Measurements from ENCODE around the gene CACNA1C. TPM values are rescaled to one million over a fixed set of nuclear protein-coding genes. Genes with fewer than 3 reads are reported as not detected.
"Not testable (repeated sequence)": the region's sequence is repeated elsewhere in the genome, so short reads cannot be mapped to it uniquely, and the experiment has no call there.

CACNA1C gene
- total RNA-seq, 1 experiment from 2014 or later: 0.57 TPM

DNA sequence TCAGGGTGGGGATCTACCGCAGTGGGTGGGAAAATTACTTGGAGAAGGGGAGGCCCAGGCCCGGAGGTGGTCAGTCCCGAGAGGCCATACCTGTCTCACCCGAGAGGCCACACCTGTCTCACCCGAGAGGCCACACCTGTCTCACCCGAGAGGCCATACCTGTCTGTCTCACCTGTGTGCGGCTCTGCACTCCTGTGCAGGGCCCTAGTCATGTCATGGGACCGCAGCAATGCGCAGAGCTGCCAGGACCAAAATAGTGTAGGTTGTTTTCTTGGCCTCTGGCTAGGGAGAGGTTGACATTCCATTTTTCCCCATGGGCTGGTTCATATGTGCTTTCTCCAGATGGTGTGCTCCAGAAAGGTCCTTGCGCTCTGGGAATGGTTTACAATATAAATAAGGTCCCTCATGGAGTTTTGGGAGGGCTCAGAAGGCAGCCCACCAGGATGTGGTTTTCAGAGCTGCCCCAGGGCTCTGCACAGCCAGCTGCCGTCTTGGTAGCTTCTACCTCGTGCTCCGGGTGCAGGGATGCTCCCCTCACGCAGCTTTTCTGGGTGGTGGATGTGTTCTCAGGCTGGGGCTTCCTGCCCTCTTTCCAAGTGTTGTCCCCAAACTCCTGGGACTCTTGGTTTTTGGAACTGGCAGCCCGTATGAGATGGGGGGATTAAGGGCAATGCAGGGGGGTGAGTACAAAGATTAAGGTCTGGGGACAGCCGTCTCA lies 58.2 kb downstream of the CACNA1C start:
- DNase-seq (ENCODE audit: low read depth): no peak

DNA sequence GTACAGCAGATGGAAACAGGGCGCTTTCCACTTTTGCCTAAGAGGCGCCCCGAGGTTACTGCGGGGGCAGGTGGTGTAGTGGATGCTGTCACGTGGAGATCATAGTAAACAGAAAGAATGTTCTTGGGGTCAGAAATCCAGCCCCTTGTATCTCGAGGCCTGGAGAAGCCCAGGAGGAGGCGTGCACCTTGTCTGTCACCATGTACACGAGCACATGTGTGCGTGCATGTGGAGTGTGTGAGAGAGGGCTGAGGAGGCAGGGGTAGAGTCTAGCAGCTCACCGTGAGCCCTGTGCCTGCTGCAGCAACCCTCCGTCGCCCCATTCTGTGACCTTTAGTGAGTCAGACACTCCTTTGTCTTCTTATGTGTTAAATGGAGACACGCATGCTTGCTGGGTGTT lies 59.0 kb downstream of the CACNA1C start:
- no peak for DNase-seq (ENCODE audit: low read depth)

DNA sequence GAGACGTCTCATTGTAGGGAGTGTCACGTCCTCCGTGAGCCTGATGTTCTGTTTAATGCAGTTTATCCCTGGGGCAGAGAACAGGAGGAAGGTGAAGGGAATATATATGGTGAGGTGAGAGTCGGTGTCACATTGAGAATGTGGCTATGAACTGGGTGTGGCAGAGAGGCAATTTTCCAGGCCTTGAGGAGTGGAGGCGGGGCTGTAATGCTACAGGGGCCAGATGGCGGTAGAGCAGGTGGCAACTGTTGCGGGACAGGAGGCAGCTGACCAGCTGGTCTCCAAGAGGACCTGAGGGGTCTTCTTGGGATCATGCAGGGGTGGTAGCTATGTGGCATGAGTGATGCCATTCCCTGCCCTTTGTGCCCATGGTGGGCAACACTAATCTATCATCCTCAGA lies 59.6 kb downstream of the CACNA1C start:
- no peak for DNase-seq (ENCODE audit: low read depth)

- DNase-seq (ENCODE audit: low read depth): no peak
Observed at GRCh38 chr12:2113119-2113912, 60.5 kb downstream of the CACNA1C start.

GRCh38 chr12:2114071-2114470 lies 61.3 kb downstream of the CACNA1C start:
- no peak for DNase-seq (ENCODE audit: low read depth)

DNA sequence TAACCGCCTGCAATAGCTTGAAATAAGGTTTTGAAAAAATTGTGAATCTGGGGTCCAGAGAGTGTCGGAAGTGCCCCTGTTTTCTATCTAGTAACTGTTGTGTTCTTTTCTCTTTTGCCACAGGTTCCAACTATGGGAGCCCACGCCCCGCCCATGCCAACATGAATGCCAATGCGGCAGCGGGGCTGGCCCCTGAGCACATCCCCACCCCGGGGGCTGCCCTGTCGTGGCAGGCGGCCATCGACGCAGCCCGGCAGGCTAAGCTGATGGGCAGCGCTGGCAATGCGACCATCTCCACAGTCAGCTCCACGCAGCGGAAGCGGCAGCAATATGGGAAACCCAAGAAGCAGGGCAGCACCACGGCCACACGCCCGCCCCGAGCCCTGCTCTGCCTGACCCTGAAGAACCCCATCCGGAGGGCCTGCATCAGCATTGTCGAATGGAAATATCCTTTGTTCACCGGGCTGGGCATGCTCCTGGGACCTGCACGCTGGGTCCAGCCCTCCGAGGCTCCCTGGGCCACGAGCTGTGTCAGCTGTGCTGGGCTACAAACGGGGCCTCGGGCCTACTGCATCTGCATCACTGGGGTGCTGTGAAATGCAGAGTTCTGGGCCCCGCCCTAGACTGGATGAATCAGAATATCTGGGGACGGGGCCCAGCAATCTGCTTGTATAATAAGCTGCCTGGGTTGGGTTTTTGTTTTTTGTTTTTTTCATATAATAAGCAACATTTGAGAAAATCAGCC lies 62.5 kb downstream of the CACNA1C start:
- DNase-seq (ENCODE audit: low read depth): no peak

- no peak for DNase-seq (ENCODE audit: low read depth)
Observed at GRCh38 chr12:2117541-2117940, 64.8 kb downstream of the CACNA1C start.

- DNase-seq (ENCODE audit: low read depth): no peak
Observed at GRCh38 chr12:2118061-2118460, 65.3 kb downstream of the CACNA1C start.

GRCh38 chr12:2118481-2119255 lies 65.9 kb downstream of the CACNA1C start:
- DNase-seq (ENCODE audit: low read depth): no peak

DNA sequence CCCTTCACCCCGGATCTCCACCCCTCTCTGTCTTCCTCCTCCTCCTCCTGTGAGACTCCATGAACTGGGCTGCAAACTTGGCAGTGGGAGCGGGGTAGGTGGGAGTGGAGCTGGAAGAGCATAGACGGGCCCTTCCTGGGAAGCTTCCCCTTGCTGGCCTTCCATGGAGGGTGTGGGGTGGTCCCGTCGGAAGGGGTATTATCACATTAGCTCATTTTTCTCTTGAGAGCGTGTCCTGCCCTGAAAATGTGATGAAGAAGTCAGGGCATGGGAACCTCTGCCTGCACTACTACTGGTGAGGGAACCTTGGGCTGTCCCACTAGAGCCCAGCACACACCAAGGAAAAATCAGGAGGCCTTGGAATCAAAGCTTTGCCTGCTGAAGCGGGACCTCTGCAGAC lies 66.5 kb downstream of the CACNA1C start:
- DNase-seq (ENCODE audit: low read depth): no peak

DNA sequence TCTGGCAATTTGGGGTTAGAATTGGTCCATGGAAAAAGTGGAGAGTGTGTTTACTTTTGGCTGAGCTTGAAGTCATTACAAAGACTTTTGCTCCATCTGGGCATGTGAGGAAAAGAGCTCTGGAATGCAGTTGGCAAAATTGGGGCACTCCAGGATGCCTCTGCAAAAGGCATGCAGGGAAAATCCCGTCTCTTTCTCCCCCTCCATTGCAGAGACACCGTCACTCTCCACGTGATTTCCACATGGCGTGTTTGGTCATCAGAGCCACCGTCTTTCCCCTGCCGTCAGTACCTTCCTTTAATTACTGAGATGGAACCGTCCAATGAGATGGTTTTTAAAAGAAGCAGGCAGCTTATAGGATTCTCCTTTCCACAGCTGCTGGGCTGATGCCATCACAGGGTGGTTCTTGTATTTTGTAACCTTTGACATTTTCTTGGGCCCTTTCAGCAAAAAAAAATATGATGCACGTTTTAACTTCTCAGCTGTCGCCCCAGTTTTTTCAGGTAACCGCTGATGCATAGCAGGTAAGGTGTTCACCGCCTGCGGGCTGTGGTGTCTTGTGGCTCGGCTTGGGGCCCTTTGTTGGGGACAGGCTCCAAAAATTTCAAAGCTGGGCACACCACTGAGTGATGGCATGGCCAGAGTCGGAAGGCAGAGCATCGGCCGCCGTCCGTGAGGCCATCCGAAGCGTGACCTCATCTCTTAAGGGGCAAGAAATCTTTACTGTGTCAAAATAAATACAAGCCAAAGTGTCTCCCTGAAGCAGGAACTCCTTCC lies 68.4 kb downstream of the CACNA1C start:
- DNase-seq (ENCODE audit: low read depth): no peak

DNA sequence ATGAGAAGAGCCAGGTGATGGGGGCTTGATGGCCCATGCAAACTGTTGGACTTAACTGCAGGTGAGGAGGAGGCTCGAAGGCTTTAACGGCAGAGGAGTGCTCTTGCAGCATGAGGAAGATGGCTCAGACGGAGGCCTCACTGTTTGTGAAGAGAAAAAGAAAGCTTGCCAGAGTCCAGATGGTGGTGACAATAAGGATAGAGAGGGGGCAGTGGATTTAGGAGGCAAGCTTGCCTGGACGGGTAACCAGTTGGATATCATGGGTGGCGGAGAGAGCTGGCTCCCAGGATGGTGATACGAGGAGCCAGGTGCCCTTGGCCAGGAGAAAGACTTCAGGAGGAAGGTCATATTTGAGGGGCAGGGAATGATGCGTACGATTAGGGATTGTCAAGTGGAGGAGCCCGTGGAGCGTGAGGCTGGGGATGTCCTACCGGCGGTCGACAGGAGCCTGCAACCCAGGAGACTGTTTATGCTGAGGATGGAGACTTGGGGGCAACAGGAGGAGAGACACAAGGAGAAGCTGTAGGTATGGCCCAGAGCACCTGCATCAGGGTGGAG lies 71.8 kb downstream of the CACNA1C start:
- no peak for DNase-seq (ENCODE audit: low read depth)

DNA sequence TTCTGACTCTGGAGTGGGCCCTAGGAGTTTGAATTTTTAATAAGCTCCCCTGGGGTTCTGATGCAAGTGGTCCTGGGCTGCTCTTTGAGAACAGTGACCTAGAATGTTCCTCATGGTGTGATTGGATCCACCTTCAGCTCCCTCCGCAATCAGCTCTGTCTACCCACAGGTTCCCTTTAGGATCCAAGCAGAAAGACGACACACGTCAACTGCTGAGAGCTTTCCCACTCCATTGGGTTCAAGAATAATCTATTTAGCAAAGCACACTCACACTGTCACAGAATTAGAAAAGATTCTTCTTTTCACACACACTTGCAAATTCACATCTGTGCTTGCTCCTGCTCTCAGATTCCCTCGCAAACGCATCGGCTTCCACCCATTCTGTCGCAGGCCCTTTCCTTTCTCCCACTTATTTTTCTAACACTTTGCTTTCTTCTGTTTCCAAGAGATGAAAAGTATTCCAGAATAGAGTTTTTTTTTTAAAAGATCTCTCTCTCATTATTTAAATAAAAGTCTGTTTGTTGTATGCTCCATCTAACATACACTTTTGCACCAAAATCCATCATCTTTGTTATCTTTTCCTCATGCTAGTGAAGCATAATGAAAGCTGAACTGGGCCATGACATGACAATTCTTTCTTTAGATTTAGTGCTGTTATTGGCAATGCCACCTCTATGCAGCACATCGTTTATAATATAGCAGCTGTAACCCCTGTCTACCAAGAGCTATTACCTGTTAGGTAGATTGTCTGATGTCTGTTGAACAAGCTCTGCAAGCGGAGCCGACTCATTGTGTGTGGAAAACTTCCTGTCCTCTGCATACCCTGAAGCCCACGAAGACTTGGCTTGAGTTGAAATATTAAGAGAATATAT lies 73.1 kb downstream of the CACNA1C start:
- DNase-seq (ENCODE audit: low read depth): no peak

GRCh38 chr12:2126676-2127406 lies 74.1 kb downstream of the CACNA1C start:
- no peak for DNase-seq (ENCODE audit: low read depth)

- DNase-seq (ENCODE audit: low read depth): peak; percentile 55
Observed at GRCh38 chr12:2129076-2129475, 76.3 kb downstream of the CACNA1C start.

GRCh38 chr12:2135661-2136418 lies 83.1 kb downstream of the CACNA1C start:
- not testable (repeated sequence) for DNase-seq (ENCODE audit: low read depth)

DNA sequence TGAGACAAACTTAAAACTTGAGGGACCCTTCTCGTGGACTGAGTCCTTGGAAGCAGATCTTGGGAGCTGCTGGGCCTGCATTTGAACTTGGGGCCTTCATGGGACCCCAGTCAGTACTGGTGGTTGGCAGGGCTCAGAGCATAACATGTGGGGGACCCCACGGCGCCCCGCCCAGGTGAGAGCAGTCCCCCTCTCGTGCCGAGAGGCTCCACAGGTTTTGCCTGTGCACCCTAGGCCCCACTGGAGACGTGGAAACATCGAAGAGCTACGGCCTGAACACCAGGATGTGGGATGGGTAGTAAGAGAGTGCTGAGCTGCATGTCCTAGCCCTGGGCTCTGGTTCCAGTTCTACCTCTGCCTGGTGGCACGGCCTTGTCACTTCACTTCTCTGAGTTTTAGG lies 84.1 kb downstream of the CACNA1C start:
- DNase-seq (ENCODE audit: low read depth): no peak

DNA sequence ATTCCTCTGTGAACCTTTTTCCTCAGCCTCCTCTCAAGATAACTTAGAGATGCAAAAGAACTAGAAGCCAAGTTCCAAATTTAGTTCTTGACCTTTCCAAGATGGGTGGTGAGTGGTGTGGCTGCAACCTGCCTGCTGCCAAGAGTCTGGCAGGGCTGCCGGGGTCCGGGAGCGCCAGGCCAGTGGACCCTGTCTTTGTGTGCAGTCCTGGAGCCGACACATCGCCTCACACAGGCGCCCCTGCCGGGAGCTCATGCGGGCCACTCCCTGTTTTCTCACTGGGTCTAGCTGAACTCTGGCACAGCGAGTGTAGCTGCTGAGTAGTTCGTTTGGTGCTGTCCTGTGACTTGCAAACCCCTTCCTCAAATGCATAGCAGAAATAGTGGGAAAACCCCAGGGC lies 84.9 kb downstream of the CACNA1C start:
- no peak for DNase-seq (ENCODE audit: low read depth)
